ENCODE data around the gene SCMH1.

The SCMH1 gene

DNA sequence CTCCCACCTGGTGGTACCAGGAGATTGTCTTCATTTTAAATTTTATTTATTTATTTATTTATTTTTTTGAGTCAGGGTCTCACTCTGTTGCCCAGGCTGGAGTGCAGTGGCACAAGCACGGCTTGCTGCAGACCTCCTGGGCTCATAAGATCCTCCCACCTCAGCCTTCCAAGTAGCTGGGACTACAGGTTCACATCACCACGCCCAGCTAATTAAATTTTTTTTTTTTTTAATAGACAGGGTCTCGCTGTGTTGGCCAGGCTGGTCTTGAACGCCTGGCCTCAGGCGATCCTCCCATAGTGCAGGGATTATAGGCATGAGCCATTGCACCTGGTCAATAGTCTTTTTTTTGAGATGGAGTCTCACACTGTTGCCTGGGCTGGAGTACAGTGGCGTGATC is 229.1 kb downstream of the SCMH1 start:
- DNase-seq (ENCODE audit: low spot score): no peak
- Histone ChIP-seq H3K27ac (no peak overlapping the region), H3K4me3 (no peak overlapping the region)
- TF ChIP-seq CTCF (IDR thresholded peaks at IDR 0.05): no peak

- TF ChIP-seq CTCF (IDR thresholded peaks at IDR 0.05): no peak
- no peak overlapping the region for H3K27ac ChIP-seq
- H3K4me3 ChIP-seq: no peak overlapping the region
- DNase-seq (ENCODE audit: low spot score): no peak
These were observed 231.8 kb downstream of the SCMH1 start for GRCh38 chr1:41010345-41010744.

GRCh38 chr1:41009466-41009865 is 232.6 kb downstream of the SCMH1 start:
- Histone ChIP-seq H3K4me3 (no peak overlapping the region), H3K27ac (no peak overlapping the region)
- no peak for DNase-seq (ENCODE audit: low spot score)
- TF ChIP-seq CTCF (IDR thresholded peaks at IDR 0.05): no peak

DNA sequence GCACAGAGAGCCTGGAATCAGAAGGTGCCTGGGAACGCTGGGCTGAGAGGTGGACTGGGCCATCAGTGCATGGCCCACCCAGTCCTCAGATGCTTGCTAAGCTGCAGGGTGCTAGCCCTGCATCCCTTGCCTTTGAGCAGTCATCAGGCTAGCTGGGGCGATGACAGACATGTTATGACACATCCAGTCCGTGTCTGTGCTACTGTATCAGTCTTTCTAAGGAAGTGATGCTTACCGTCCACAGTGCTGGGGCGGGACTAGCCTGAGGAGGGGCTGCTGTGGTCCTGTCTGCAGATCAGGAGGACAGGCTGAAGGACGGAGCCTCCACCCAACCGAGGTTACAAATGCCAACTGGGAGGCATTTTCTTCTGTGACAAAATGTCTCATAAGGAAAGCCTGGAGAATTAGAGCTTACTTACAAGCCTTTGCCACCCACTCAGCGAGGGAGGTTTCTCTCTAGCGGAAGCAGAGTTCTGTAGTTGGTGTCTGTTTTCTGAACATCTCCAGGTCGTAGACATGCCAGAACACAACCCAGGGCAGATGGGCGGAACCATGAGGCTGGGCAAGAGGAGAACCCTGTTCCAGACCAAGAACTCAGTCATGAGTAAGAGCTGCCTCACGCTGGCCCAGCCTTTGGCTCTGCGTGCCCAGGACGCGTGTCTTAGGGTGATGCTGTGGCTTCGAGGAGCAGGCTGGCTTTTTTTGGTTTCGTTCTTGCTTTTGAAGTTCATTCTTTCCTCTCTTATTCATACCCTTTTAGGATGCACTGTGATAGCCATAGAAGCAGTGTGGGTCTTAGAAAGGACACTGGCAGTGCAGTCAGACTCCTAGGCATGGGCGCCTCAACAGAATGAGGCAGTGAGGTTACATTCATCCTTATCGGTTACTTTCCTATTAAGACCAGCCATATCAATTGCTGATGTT is 234.9 kb downstream of the SCMH1 start:
- H3K27ac ChIP-seq: peak overlapping the region in 1 of 2 donors; percentile 6
- no peak for TF ChIP-seq CTCF (IDR thresholded peaks at IDR 0.05)
- no peak for DNase-seq (ENCODE audit: low spot score)
- no peak overlapping the region for H3K4me3 ChIP-seq

DNA sequence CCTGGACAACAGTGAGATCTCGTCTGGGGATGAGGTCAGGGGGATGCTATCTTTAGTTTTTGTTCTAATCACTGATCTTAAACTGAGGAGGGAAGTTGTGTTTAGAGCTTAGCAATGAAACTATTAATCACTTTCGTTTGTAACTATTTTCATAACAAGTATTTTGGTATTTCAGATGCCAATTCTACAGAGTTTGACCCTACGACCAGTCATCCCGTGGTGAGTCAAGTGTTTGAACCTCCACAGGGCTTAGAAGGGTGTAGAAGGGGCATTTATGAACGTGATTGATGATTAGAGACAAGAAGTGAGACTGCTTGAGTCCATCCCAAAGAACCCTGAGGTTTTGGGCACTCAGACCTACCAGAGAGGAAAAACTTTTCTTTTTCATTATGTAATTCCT is 236.2 kb downstream of the SCMH1 start:
- TF ChIP-seq CTCF (IDR thresholded peaks at IDR 0.05): no peak
- Histone ChIP-seq H3K27ac (no peak overlapping the region), H3K4me3 (no peak overlapping the region)
- no peak for DNase-seq (ENCODE audit: low spot score)

GRCh38 chr1:41003640-41004220 is 238.4 kb downstream of the SCMH1 start:
- TF ChIP-seq CTCF (IDR thresholded peaks at IDR 0.05): peak; percentile 41
- H3K27ac ChIP-seq: peak overlapping the region; percentile 46 to 77
- no peak overlapping the region for H3K4me3 ChIP-seq
- peak; percentile 96 for DNase-seq (ENCODE audit: low spot score)
